Measurements from ENCODE around the gene MKS1. TPM values are rescaled to one million over a fixed set of nuclear protein-coding genes. Genes with fewer than 3 reads are reported as not detected.

The MKS1 gene
- total and polyA plus RNA-seq, 2 experiments from 2014 or later, result 14.0 to 17.4 TPM

DNA sequence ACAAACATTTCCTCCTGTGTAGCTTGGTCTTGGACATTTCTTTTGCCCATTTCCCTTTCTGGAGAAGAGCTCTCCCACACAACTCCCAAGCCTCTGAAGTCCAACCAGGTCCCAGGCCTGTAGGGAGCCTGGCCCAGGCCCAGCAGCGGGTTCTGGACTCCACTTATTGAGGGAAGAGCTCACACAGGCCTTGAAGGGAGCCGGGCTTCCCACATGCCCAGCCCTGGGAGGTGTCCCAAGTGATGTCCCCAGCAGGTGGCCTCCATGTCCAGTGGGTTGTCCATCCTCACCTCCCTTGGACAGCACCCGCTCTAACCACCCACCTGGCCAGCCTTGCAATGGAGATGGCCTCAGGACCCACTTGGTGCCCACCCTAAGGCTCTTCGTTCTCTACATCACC is 32.5 kb downstream of the MKS1 start:
- Histone ChIP-seq H3K9me2 (ENCODE audit: insufficient read depth) (no peaks in the 10 kb centered on the region), H3K79me2 (replicated peaks; ENCODE audit: insufficient read depth) (no peaks in the 10 kb centered on the region), H3F3A (replicated peaks; ENCODE audit: low read depth) (no peaks in the 10 kb centered on the region), H3K4me3 (no peak overlapping the region), H3K27ac (ENCODE audit: low read depth) (no peak overlapping the region), H4K20me1 (replicated peaks; ENCODE audit: insufficient read depth) (no peaks in the 10 kb centered on the region), H3K4me1 (ENCODE audit: insufficient read depth) (no peaks in the 10 kb centered on the region), H3K27me3 (ENCODE audit: insufficient read depth) (no peaks in the 10 kb centered on the region), H2AFZ (no peak overlapping the region), H3K36me3 (ENCODE audit: insufficient read depth) (no peaks in the 10 kb centered on the region), H3K4me2 (no peak overlapping the region)
- Mint-ChIP-seq H3K27me3 (ENCODE audit: insufficient read depth, low read depth, poor library complexity) (peaks cover 9% of the 10 kb centered on the region), H3K4me3 (no peak overlapping the region), H3K27ac (no peak overlapping the region), H3K36me3 (ENCODE audit: low read depth) (no peaks in the 10 kb centered on the region), H3K9me3 (no peaks in the 10 kb centered on the region), H3K4me1 (peaks cover 8% of the 10 kb centered on the region; the same call in 2 of the 3 replicates)
- ATAC-seq (no peak), DNase-seq (ENCODE audit: low spot score) (no peak)
- TF ChIP-seq NANOG (IDR thresholded peaks at IDR 0.05; ENCODE audit: borderline replicate concordance) (no peak), POLR2AphosphoS5 (IDR thresholded peaks at IDR 0.05; ENCODE audit: low read depth) (no peak)

- Mint-ChIP-seq H3K27me3 (ENCODE audit: insufficient read depth, low read depth, poor library complexity) (peaks cover 2% of the 10 kb centered on the region), H3K4me3 (no peak overlapping the region), H3K27ac (peak overlapping the region; percentile 38; the same call in 1 of the 2 replicates), H3K4me1 (peaks cover 8% of the 10 kb centered on the region; the same call in 2 of the 3 replicates), H3K36me3 (ENCODE audit: low read depth) (no peaks in the 10 kb centered on the region), H3K9me3 (no peaks in the 10 kb centered on the region)
- no peak for ATAC-seq
- Histone ChIP-seq H3K27ac (ENCODE audit: low read depth) (no peak overlapping the region), H3K9me2 (ENCODE audit: insufficient read depth) (no peaks in the 10 kb centered on the region), H3K79me2 (replicated peaks; ENCODE audit: insufficient read depth) (no peaks in the 10 kb centered on the region), H3K4me1 (ENCODE audit: insufficient read depth) (no peaks in the 10 kb centered on the region), H3K36me3 (ENCODE audit: insufficient read depth) (no peaks in the 10 kb centered on the region), H3F3A (replicated peaks; ENCODE audit: low read depth) (no peaks in the 10 kb centered on the region), H4K20me1 (replicated peaks; ENCODE audit: insufficient read depth) (no peaks in the 10 kb centered on the region), H2AFZ (no peak overlapping the region), H3K4me3 (no peak overlapping the region), H3K27me3 (ENCODE audit: insufficient read depth) (no peaks in the 10 kb centered on the region), H3K4me2 (no peak overlapping the region)
- DNase-seq (ENCODE audit: low spot score), result no peak
- no peak for TF ChIP-seq POLR2AphosphoS5 (IDR thresholded peaks at IDR 0.05; ENCODE audit: low read depth)
These were observed 33.9 kb downstream of the MKS1 start for GRCh38 chr17:58184986-58185761.

DNA sequence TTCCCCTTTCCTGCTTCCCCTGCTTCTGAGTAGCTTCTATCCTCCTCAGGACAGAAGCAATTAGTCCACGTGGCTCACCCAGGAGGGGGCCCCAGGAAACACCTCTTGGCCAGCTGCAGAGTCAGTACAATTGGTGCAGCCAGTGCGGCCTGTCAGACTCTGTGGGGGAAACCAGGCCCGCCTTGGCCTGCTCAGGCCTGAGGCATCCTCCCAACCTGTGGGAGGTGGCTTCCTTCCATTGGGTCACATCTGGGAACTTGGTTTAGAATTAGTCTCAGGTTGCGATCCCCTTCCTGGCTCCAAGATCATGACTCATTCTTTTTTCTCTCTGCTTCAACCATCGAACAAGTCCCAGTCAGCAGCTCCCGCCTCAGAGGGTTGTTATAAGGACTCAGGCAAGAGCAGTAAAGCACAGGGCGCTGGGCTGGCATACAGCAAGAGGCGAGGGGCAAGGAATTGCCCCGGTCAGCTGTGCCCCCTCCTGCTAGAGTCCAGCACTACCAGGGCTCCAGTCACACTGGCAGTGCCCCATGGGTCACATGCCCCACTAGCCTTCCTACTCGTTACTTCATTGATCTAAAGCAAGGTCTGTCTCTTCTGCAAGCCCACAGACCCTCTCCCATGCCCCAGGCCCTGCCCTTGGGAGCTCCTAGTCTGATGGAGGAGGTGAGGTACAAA is 34.6 kb downstream of the MKS1 start:
- no peak overlapping the region for H3K4me2 ChIP-seq
- H3K9me2 ChIP-seq (ENCODE audit: insufficient read depth), result no peaks in the 10 kb centered on the region
- no peaks in the 10 kb centered on the region for H3F3A ChIP-seq (replicated peaks; ENCODE audit: low read depth)
- no peaks in the 10 kb centered on the region for H4K20me1 ChIP-seq (replicated peaks; ENCODE audit: insufficient read depth)
- H3K36me3 Mint-ChIP-seq (ENCODE audit: low read depth), result no peaks in the 10 kb centered on the region
- peak overlapping the region; percentile 38; the same call in 1 of the 2 replicates for H3K27ac Mint-ChIP-seq
- no peaks in the 10 kb centered on the region for H3K9me3 Mint-ChIP-seq
- H3K27me3 ChIP-seq (ENCODE audit: insufficient read depth), result no peaks in the 10 kb centered on the region
- peak; percentile 61 for DNase-seq (ENCODE audit: low spot score)
- peaks cover 8% of the 10 kb centered on the region; the same call in 2 of the 3 replicates for H3K4me1 Mint-ChIP-seq
- no peak overlapping the region for H2AFZ ChIP-seq
- no peak overlapping the region for H3K4me3 Mint-ChIP-seq
- no peaks in the 10 kb centered on the region for H3K79me2 ChIP-seq (replicated peaks; ENCODE audit: insufficient read depth)
- TF ChIP-seq NANOG (IDR thresholded peaks at IDR 0.05; ENCODE audit: borderline replicate concordance) (no peak), STAT1 (IDR thresholded peaks at IDR 0.05; ENCODE audit: unreplicated experiment) (no peak), EZH2phosphoT487 (IDR thresholded peaks at IDR 0.05; ENCODE audit: unreplicated experiment) (no peak)
- TF ChIP-seq, protein P1, sequence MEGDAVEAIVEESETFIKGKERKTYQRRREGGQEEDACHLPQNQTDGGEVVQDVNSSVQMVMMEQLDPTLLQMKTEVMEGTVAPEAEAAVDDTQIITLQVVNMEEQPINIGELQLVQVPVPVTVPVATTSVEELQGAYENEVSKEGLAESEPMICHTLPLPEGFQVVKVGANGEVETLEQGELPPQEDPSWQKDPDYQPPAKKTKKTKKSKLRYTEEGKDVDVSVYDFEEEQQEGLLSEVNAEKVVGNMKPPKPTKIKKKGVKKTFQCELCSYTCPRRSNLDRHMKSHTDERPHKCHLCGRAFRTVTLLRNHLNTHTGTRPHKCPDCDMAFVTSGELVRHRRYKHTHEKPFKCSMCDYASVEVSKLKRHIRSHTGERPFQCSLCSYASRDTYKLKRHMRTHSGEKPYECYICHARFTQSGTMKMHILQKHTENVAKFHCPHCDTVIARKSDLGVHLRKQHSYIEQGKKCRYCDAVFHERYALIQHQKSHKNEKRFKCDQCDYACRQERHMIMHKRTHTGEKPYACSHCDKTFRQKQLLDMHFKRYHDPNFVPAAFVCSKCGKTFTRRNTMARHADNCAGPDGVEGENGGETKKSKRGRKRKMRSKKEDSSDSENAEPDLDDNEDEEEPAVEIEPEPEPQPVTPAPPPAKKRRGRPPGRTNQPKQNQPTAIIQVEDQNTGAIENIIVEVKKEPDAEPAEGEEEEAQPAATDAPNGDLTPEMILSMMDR (conservative IDR thresholded peaks at IDR 0.05; ENCODE audit: low read depth in 2 of 2), result no peak
- H3K27ac ChIP-seq (ENCODE audit: low read depth), result no peak overlapping the region
- no peaks in the 10 kb centered on the region for H3K4me1 ChIP-seq (ENCODE audit: insufficient read depth)
- no peaks in the 10 kb centered on the region for H3K36me3 ChIP-seq (ENCODE audit: insufficient read depth)
- peak; percentile 94 for ATAC-seq
- H3K27me3 Mint-ChIP-seq (ENCODE audit: insufficient read depth, low read depth, poor library complexity), result peaks cover 2% of the 10 kb centered on the region
- H3K4me3 ChIP-seq, result no peak overlapping the region

All from GM23338 (cell line).